Esophagus muscularis mucosa (tissue), 3 donors: ENCODE results near the gene FMO1.

Source experiments
- POLR2A ChIP-seq: fragments of 450-650 bp; IDR thresholded peaks from one replicate; pipeline ENCODE4 v1.6.1; 2017; ENCODE audit warnings: antibody characterized with exemption, moderate library complexity, mild to moderate bottlenecking, low read depth
- TF ChIP-seq, protein P1 (sequence below), 3 experiments: fragments of 200-600 bp in 2 of 3; fragments of 450-650 bp in 1 of 3; sonication (generic) in 2 of 3; IDR thresholded peaks; one replicate each; pipeline ENCODE4 v1.5.1; 2017 to 2019; ENCODE audit warnings: antibody characterized with exemption in 3 of 3, mild to moderate bottlenecking in 2 of 3, moderate library complexity in 1 of 3

DNA sequence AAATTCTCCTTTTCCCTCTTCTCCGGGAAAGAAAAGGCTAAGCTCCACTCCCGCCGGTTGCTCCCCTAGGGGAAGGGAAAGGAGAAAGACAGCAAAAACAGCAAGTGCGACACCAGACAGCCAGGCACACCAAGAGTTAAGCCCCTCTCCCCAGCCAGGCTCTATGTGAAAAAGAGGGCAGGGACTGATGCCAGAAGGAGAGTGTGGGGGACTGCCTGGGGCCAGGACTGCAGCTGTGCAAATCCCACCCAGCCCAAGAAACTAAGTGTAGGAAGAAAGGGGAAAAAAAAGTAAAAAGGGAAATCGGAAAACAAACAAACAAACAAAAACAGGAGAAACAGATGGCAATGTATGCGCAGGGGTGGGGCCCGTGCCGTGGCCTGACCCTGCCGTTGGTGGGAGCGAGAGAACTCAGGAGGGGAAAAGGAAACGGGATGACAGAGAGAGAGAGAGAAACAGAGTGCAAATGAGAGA, 27.7 kb upstream of the FMO1 start:
- TF ChIP-seq, protein P1, sequence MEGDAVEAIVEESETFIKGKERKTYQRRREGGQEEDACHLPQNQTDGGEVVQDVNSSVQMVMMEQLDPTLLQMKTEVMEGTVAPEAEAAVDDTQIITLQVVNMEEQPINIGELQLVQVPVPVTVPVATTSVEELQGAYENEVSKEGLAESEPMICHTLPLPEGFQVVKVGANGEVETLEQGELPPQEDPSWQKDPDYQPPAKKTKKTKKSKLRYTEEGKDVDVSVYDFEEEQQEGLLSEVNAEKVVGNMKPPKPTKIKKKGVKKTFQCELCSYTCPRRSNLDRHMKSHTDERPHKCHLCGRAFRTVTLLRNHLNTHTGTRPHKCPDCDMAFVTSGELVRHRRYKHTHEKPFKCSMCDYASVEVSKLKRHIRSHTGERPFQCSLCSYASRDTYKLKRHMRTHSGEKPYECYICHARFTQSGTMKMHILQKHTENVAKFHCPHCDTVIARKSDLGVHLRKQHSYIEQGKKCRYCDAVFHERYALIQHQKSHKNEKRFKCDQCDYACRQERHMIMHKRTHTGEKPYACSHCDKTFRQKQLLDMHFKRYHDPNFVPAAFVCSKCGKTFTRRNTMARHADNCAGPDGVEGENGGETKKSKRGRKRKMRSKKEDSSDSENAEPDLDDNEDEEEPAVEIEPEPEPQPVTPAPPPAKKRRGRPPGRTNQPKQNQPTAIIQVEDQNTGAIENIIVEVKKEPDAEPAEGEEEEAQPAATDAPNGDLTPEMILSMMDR (IDR thresholded peaks at IDR 0.05), result no peak
- no peak for TF ChIP-seq POLR2A
